Measurements from ENCODE around the gene FADS6.

Gene FADS6

DNA sequence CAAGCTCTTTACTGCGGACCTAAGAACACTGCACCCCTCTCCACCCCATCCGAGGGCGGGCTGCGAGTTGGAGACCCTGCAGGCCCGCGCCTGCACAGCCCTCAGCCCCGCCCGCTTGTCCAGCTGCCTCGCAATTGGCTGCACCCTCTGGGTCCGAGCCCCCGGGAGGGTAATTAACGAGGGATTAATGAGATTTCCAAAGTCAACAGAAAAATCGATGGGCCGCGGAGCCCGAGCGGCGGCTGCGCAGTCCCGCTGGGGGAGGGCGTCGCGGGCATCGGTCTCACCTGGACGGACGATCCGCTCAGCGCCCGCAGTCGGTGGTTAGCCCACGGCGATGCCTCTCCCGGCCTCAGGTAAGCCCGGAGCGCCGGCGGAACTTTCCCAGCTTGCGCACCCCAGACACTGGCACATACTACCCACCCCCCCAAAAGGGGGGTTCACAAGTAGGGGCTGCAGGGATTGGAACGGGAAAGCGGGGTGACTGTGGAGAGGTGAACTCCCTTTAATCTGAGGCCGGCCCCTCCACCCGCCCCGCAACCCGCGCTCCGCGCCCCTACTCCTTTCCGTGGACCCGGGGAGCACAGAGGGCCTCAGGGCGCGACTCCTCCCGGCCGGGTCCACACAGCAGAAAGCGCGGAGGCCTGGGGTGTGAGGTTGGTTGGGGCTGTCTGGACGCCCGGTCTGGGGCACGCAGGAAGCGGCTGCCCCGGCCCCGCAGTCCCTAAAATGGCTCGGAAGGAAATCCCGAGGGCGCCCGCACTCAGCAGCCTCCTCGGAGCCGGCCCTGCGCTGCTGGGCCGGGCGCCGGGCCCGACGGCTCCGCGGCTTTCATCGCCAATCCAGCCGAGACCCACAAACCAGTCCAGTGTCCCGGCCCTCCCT lies 42.4 kb upstream of the FADS6 start, which contains the start of gene OTOP3:
TSS of gene OTOP3 (plus strand) at position 314 of the 885 bp plus-strand sequence. CDS start at position 338, 24 bp downstream.
- no peak for DNase-seq (ENCODE audit: low read depth)
- H3K4me3 ChIP-seq (ENCODE audit: low read depth, low read length), result no peak within 1 kb of the TSS
- TF ChIP-seq CTCF (IDR thresholded peaks at IDR 0.05; ENCODE audit: control insufficient read depth, extremely low read depth, insufficient read depth), result no peak

GRCh38 chr17:74935048-74935447 lies 41.6 kb upstream of the FADS6 start:
- H3K4me3 ChIP-seq (ENCODE audit: low read depth, low read length), result no peak overlapping the region
- no peak for DNase-seq (ENCODE audit: low read depth)
- no peak for TF ChIP-seq CTCF (IDR thresholded peaks at IDR 0.05; ENCODE audit: control insufficient read depth, extremely low read depth, insufficient read depth)

GRCh38 chr17:74930535-74931036 lies 37.2 kb upstream of the FADS6 start:
- no peak overlapping the region for H3K4me3 ChIP-seq (ENCODE audit: low read depth, low read length)
- DNase-seq (ENCODE audit: low read depth), result no peak
- TF ChIP-seq CTCF (IDR thresholded peaks at IDR 0.05; ENCODE audit: control insufficient read depth, extremely low read depth, insufficient read depth), result no peak

- H3K4me3 ChIP-seq (ENCODE audit: low read depth, low read length), result no peak overlapping the region
- peak; percentile 15 for DNase-seq (ENCODE audit: low read depth)
- no peak for TF ChIP-seq CTCF (IDR thresholded peaks at IDR 0.05; ENCODE audit: control insufficient read depth, extremely low read depth, insufficient read depth)
Measured at GRCh38 chr17:74928786-74929185, 35.4 kb upstream of the FADS6 start.

GRCh38 chr17:74925242-74925641 lies 31.8 kb upstream of the FADS6 start:
- DNase-seq (ENCODE audit: low read depth), result no peak
- no peak overlapping the region for H3K4me3 ChIP-seq (ENCODE audit: low read depth, low read length)
- no peak for TF ChIP-seq CTCF (IDR thresholded peaks at IDR 0.05; ENCODE audit: control insufficient read depth, extremely low read depth, insufficient read depth)

GRCh38 chr17:74924250-74924948 lies 31.0 kb upstream of the FADS6 start, which contains the start of gene OTOP2:
Gene OTOP2, plus strand, starts transcription at chr17:74924273. Its CDS starts 360 bp downstream, at chr17:74924633.
- TF ChIP-seq CTCF (IDR thresholded peaks at IDR 0.05; ENCODE audit: control insufficient read depth, extremely low read depth, insufficient read depth), result no peak
- DNase-seq (ENCODE audit: low read depth), result no peak
- peak within 1 kb of the TSS; percentile 38 for H3K4me3 ChIP-seq (ENCODE audit: low read depth, low read length)
